Measurements from ENCODE around the gene FOS.

The FOS gene

GRCh38 chr14:75277815-75278421, 710 bp upstream of the FOS start:
- TF ChIP-seq CTCF (IDR thresholded peaks at IDR 0.05; ENCODE audit: low read depth, low read length) = no peak
- Histone ChIP-seq H3K9me3 (no peaks in the 10 kb centered on the region), H3K4me1 (0 out of 2 replicates have a peak, but pooled peaks cover 2% of the 10 kb centered on the region), H3K27me3 (no peaks in the 10 kb centered on the region), H3K36me3 (no peaks in the 10 kb centered on the region), H3K4me3 (ENCODE audit: low read depth, low read length) (peak overlapping the region; percentile 64)
- DNase-seq = no peak

GRCh38 chr14:75279153-75279762, 630 bp downstream of the FOS start:
- Histone ChIP-seq H3K4me1 (0 out of 2 replicates have a peak, but pooled peaks cover 2% of the 10 kb centered on the region), H3K27me3 (no peaks in the 10 kb centered on the region), H3K36me3 (no peaks in the 10 kb centered on the region), H3K9me3 (no peaks in the 10 kb centered on the region), H3K4me3 (ENCODE audit: low read depth, low read length) (peak overlapping the region; percentile 94)
- DNase-seq = peak; percentile 35
- no peak for TF ChIP-seq CTCF (IDR thresholded peaks at IDR 0.05; ENCODE audit: low read depth, low read length)

- no peak for DNase-seq
- Histone ChIP-seq H3K4me1 (0 out of 2 replicates have a peak, but pooled peaks cover 2% of the 10 kb centered on the region), H3K4me3 (ENCODE audit: low read depth, low read length) (peak overlapping the region; percentile 94), H3K27me3 (no peaks in the 10 kb centered on the region), H3K9me3 (no peaks in the 10 kb centered on the region), H3K36me3 (no peaks in the 10 kb centered on the region)
- no peak for TF ChIP-seq CTCF (IDR thresholded peaks at IDR 0.05; ENCODE audit: low read depth, low read length)
Observed at GRCh38 chr14:75279763-75280290, 1.2 kb downstream of the FOS start.

- 0 out of 2 replicates have a peak, but pooled peaks cover 2% of the 10 kb centered on the region for H3K4me1 ChIP-seq
- no peaks in the 10 kb centered on the region for H3K9me3 ChIP-seq
- peak overlapping the region; percentile 6; the same call in 1 of the 2 replicates for H3K4me3 ChIP-seq (ENCODE audit: low read depth, low read length)
- no peak for DNase-seq
- TF ChIP-seq CTCF (IDR thresholded peaks at IDR 0.05; ENCODE audit: low read depth, low read length) = no peak
- no peaks in the 10 kb centered on the region for H3K36me3 ChIP-seq
- no peaks in the 10 kb centered on the region for H3K27me3 ChIP-seq
Observed at GRCh38 chr14:75280291-75280830, 1.7 kb downstream of the FOS start.

- Histone ChIP-seq H3K27me3 (no peaks in the 10 kb centered on the region), H3K4me1 (0 out of 2 replicates have a peak, but pooled peaks cover 2% of the 10 kb centered on the region), H3K4me3 (ENCODE audit: low read depth, low read length) (no peak overlapping the region), H3K36me3 (no peaks in the 10 kb centered on the region), H3K9me3 (no peaks in the 10 kb centered on the region)
- no peak for DNase-seq
- TF ChIP-seq CTCF (IDR thresholded peaks at IDR 0.05; ENCODE audit: low read depth, low read length) = no peak
Observed at GRCh38 chr14:75280831-75281653, 2.4 kb downstream of the FOS start.
